ENCODE data around the gene TIMM44.

TIMM44 gene

DNA sequence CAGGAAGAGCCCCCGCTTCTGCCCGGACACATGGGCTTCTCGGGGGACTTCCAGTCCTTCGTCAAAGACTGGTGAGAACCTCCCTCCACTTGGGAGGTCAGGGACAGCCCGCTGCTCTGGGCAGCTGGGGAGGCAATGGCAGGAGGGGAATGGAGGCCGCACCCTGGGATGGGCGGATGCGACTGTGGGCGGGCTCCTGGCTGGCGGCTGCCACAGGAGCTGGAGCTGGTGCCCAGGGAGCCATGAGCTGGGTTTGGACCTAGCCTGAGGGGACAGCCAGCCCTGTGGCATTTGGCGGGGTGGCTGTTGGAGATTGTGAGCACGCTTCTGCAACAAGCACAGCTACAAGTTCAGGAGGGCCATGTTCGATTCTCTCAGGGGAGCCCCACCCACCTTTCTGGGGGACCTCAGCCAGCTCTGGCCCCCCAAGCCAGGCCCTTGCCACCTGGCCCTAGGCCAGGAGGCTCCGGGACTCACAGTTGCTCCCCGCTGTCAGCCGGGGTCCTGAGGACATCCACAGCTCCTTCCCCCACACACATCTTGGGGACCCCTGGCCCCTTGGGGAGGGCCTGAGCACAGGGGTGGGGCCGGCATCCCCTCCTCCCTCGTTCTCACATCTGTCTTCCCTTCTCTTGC, 31.8 kb downstream of the TIMM44 start:
- no peak for ATAC-seq
- no peak for TF ChIP-seq ZFP30 (CRISPR knock-in tag; IDR thresholded peaks at IDR 0.05)
- TF ChIP-seq, protein P1, sequence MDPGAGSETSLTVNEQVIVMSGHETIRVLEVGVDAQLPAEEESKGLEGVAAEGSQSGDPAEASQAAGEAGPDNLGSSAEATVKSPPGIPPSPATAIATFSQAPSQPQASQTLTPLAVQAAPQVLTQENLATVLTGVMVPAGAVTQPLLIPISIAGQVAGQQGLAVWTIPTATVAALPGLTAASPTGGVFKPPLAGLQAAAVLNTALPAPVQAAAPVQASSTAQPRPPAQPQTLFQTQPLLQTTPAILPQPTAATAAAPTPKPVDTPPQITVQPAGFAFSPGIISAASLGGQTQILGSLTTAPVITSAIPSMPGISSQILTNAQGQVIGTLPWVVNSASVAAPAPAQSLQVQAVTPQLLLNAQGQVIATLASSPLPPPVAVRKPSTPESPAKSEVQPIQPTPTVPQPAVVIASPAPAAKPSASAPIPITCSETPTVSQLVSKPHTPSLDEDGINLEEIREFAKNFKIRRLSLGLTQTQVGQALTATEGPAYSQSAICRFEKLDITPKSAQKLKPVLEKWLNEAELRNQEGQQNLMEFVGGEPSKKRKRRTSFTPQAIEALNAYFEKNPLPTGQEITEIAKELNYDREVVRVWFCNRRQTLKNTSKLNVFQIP (CRISPR knock-in tag; IDR thresholded peaks at IDR 0.05; ENCODE audit: borderline replicate concordance, low read depth) = no peak
- no peak for TF ChIP-seq BACH2 (CRISPR knock-in tag; IDR thresholded peaks at IDR 0.05; ENCODE audit: borderline replicate concordance)
- TF ChIP-seq ZNF8 (CRISPR knock-in tag; IDR thresholded peaks at IDR 0.05) = no peak
- TF ChIP-seq TCF4 (CRISPR knock-in tag; IDR thresholded peaks at IDR 0.05; ENCODE audit: borderline replicate concordance) = no peak
- TF ChIP-seq ESRRG (CRISPR knock-in tag; IDR thresholded peaks at IDR 0.05) = no peak
- no peak for TF ChIP-seq SNAI2 (CRISPR knock-in tag; IDR thresholded peaks at IDR 0.05)
- no peak for TF ChIP-seq ARNTL (CRISPR knock-in tag; IDR thresholded peaks at IDR 0.05; ENCODE audit: borderline replicate concordance, low read depth)

DNA sequence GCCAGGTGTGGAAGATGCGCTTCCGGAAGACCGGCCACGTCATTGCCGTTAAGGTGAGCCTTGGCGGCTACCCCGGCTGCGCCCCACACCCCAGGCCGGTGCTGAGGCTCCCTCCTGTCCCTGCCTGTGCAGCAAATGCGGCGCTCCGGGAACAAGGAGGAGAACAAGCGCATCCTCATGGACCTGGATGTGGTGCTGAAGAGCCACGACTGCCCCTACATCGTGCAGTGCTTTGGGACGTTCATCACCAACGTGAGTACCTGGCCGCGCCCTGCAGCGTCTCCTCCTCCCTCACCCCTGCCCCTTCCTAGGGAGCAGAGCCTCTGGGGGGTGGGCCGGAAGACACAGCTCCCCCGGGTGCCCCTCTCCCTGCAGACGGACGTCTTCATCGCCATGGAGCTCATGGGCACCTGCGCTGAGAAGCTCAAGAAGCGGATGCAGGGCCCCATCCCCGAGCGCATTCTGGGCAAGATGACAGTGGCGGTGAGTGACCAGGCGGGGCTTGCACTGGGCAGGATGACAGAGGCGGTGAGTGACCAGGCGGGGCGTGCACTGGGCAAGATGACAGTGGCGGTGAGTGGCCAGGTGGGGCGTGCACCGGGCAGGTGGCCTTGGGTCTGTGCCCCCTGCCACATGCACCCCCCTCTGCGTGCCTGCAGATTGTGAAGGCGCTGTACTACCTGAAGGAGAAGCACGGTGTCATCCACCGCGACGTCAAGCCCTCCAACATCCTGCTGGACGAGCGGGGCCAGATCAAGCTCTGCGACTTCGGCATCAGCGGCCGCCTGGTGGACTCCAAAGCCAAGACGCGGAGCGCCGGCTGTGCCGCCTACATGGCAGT, 32.9 kb downstream of the TIMM44 start:
- no peak for TF ChIP-seq ZNF565 (CRISPR knock-in tag; conservative IDR thresholded peaks at IDR 0.05; ENCODE audit: low read depth)
- TF ChIP-seq, protein P2, sequence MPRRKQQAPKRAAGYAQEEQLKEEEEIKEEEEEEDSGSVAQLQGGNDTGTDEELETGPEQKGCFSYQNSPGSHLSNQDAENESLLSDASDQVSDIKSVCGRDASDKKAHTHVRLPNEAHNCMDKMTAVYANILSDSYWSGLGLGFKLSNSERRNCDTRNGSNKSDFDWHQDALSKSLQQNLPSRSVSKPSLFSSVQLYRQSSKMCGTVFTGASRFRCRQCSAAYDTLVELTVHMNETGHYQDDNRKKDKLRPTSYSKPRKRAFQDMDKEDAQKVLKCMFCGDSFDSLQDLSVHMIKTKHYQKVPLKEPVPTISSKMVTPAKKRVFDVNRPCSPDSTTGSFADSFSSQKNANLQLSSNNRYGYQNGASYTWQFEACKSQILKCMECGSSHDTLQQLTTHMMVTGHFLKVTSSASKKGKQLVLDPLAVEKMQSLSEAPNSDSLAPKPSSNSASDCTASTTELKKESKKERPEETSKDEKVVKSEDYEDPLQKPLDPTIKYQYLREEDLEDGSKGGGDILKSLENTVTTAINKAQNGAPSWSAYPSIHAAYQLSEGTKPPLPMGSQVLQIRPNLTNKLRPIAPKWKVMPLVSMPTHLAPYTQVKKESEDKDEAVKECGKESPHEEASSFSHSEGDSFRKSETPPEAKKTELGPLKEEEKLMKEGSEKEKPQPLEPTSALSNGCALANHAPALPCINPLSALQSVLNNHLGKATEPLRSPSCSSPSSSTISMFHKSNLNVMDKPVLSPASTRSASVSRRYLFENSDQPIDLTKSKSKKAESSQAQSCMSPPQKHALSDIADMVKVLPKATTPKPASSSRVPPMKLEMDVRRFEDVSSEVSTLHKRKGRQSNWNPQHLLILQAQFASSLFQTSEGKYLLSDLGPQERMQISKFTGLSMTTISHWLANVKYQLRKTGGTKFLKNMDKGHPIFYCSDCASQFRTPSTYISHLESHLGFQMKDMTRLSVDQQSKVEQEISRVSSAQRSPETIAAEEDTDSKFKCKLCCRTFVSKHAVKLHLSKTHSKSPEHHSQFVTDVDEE (CRISPR knock-in tag; IDR thresholded peaks at IDR 0.05) = no peak
- TF ChIP-seq, protein P3, sequence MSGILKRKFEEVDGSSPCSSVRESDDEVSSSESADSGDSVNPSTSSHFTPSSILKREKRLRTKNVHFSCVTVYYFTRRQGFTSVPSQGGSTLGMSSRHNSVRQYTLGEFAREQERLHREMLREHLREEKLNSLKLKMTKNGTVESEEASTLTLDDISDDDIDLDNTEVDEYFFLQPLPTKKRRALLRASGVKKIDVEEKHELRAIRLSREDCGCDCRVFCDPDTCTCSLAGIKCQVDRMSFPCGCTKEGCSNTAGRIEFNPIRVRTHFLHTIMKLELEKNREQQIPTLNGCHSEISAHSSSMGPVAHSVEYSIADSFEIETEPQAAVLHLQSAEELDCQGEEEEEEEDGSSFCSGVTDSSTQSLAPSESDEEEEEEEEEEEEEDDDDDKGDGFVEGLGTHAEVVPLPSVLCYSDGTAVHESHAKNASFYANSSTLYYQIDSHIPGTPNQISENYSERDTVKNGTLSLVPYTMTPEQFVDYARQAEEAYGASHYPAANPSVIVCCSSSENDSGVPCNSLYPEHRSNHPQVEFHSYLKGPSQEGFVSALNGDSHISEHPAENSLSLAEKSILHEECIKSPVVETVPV (CRISPR knock-in tag; IDR thresholded peaks at IDR 0.05) = no peak
- TF ChIP-seq SNAI2 (CRISPR knock-in tag; IDR thresholded peaks at IDR 0.05) = no peak
- TF ChIP-seq PPARA (CRISPR knock-in tag; IDR thresholded peaks at IDR 0.05; ENCODE audit: borderline replicate concordance) = no peak
- no peak for TF ChIP-seq TOX (CRISPR knock-in tag; IDR thresholded peaks at IDR 0.05; ENCODE audit: borderline replicate concordance)
- no peak for TF ChIP-seq ZC3H10 (CRISPR knock-in tag; IDR thresholded peaks at IDR 0.05)
- no peak for TF ChIP-seq ESRRG (CRISPR knock-in tag; IDR thresholded peaks at IDR 0.05)
- TF ChIP-seq ZFP30 (CRISPR knock-in tag; IDR thresholded peaks at IDR 0.05) = no peak
- TF ChIP-seq, protein P4, sequence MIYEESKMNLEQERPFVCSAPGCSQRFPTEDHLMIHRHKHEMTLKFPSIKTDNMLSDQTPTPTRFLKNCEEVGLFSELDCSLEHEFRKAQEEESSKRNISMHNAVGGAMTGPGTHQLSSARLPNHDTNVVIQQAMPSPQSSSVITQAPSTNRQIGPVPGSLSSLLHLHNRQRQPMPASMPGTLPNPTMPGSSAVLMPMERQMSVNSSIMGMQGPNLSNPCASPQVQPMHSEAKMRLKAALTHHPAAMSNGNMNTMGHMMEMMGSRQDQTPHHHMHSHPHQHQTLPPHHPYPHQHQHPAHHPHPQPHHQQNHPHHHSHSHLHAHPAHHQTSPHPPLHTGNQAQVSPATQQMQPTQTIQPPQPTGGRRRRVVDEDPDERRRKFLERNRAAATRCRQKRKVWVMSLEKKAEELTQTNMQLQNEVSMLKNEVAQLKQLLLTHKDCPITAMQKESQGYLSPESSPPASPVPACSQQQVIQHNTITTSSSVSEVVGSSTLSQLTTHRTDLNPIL (CRISPR knock-in tag; IDR thresholded peaks at IDR 0.05; ENCODE audit: low read depth) = no peak
- TF ChIP-seq, protein P5, sequence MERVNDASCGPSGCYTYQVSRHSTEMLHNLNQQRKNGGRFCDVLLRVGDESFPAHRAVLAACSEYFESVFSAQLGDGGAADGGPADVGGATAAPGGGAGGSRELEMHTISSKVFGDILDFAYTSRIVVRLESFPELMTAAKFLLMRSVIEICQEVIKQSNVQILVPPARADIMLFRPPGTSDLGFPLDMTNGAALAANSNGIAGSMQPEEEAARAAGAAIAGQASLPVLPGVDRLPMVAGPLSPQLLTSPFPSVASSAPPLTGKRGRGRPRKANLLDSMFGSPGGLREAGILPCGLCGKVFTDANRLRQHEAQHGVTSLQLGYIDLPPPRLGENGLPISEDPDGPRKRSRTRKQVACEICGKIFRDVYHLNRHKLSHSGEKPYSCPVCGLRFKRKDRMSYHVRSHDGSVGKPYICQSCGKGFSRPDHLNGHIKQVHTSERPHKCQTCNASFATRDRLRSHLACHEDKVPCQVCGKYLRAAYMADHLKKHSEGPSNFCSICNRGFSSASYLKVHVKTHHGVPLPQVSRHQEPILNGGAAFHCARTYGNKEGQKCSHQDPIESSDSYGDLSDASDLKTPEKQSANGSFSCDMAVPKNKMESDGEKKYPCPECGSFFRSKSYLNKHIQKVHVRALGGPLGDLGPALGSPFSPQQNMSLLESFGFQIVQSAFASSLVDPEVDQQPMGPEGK (CRISPR knock-in tag; IDR thresholded peaks at IDR 0.05; ENCODE audit: borderline replicate concordance) = no peak
- no peak for TF ChIP-seq ZNF70 (CRISPR knock-in tag; IDR thresholded peaks at IDR 0.05)
- no peak for TF ChIP-seq RARB (CRISPR knock-in tag; IDR thresholded peaks at IDR 0.05)
- no peak for TF ChIP-seq ARNTL (CRISPR knock-in tag; IDR thresholded peaks at IDR 0.05; ENCODE audit: borderline replicate concordance, low read depth)
- no peak for ATAC-seq

DNA sequence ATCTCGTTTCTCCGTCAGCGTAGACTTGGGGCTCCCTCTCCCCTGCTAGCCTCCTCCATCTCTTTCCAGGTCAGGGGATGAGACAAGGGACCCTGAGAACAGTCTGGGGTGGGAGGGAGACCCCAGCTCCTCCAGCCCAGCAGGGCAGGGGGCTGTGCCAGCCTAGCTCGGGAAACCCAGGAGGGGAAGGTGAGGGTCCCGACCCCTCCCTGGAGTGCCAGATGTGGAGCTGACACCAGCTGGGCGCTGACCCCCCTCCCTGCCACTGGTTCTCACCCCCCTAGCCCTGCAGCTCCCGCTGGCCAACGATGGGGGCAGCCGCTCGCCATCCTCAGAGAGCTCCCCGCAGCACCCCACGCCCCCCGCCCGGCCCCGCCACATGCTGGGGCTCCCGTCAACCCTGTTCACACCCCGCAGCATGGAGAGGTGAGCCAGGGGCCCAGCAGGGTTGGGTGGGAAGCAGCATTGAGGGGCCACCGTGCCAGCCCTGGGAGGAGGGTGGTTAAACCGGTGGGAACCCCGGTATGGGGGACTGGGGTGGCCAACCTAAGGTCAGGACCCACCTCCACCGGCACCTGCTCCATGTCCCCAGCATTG, 33.9 kb downstream of the TIMM44 start:
- no peak for ATAC-seq
- no peak for TF ChIP-seq CSDC2 (CRISPR knock-in tag; IDR thresholded peaks at IDR 0.05)
- TF ChIP-seq, protein P3 (CRISPR knock-in tag; IDR thresholded peaks at IDR 0.05) = no peak
- no peak for TF ChIP-seq ZFP3 (CRISPR knock-in tag; IDR thresholded peaks at IDR 0.05)
- TF ChIP-seq ZC3H10 (CRISPR knock-in tag; IDR thresholded peaks at IDR 0.05) = no peak
- no peak for TF ChIP-seq TCF4 (CRISPR knock-in tag; IDR thresholded peaks at IDR 0.05; ENCODE audit: borderline replicate concordance)
- TF ChIP-seq RARB (CRISPR knock-in tag; IDR thresholded peaks at IDR 0.05) = no peak
- TF ChIP-seq ARNTL (CRISPR knock-in tag; IDR thresholded peaks at IDR 0.05; ENCODE audit: borderline replicate concordance, low read depth) = no peak
- no peak for TF ChIP-seq ESRRG (CRISPR knock-in tag; IDR thresholded peaks at IDR 0.05)
- TF ChIP-seq, protein P2 (CRISPR knock-in tag; IDR thresholded peaks at IDR 0.05) = no peak
- no peak for TF ChIP-seq OSR1 (CRISPR knock-in tag; IDR thresholded peaks at IDR 0.05)
- no peak for TF ChIP-seq ZNF8 (CRISPR knock-in tag; IDR thresholded peaks at IDR 0.05)
